LoVo (cell line): ENCODE data around the gene PLCL1.

Experiments
- DNase-seq: peaks from one replicate; pipeline ENCODE4 v3.0.0-alpha.2; 2016; ENCODE audit warnings: low spot score

PLCL1 gene

DNA sequence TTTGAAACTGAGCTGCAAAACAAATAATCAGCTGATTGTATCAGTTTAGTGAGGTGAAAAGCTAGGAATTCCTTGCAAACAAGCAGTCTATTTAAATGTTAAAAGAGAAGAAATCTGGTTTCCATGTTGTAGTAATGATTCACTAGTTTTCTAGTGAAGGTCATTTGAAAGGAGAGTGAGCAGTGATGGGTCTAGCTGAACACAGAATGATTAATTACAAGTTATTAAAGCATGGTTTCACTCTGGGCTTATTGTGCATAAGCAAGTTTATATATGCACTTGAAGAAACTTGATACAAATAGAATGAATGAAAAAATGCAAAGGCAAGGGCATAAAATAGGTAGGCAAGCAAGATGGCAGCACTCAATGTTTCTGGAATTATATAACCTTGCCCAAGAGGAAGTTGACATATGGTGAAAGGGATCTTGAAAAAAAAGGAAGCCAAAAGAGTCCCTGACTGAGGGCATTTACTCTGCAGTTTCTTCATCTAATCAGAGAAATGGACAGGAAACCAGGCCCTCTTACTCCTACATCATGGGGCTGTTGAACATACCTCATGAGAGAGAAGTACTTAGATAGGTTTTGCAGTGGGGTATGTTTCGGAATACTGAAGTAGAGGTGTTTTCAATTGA is 53.2 kb downstream of the PLCL1 start:
- no peak for DNase-seq

DNA sequence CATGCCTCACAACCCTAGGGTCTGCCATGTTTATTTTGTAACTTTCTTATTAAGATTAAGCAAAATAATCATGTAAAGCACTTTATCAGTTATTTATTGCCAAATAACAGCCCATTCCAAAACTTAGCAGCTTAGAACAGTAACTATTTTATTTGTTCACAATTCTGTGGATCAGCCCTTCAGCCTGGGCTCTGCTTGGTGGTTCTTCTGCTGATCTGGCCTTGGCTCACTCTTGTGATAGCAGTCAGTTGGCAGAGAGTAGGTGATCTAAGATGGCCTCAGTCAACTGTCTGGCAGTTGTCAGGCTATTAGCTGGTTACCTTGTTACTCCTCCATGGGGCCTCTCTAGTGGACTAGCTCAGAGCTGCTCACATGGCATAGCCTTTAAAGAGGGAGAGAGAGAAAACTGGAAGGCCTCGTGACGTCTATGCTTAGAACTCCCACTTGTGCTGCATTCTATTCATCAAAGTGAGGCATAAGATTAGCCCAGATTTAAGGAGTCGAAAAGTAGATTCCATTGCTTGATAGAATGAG is 54.3 kb downstream of the PLCL1 start:
- no peak for DNase-seq

DNA sequence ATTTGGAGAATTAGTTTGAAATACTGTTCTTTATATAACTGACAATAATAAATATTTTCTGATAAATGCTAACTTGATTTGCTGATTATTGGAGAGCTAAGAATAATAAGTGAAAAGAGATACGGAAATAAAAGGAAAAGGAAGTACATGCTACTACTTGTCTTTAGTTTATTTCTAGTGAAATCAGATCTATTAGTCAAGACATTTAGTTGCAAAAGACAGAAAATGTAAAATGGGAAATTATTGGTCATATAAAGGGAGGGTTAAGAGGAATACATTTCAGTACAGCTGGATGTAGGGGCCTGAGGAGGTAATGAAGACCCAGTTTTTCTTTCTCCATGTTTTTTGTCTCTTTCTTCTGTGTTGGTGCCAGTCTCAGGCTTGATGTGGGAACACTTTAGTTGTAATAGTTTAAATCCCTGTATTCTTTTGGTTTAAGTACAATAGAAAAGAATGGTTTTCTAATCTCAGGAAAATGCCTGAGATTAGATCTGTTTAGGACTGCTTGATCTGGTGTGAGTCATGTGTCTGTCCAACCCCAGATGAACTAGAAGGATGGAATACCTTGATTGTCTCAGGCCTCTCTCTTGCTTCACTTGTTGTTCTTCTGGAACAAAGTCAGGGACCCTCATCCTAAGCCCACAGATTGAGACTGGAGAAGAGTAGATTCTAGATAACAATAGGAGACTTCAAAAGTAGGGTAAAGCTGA is 58.0 kb downstream of the PLCL1 start:
- DNase-seq, result no peak

DNA sequence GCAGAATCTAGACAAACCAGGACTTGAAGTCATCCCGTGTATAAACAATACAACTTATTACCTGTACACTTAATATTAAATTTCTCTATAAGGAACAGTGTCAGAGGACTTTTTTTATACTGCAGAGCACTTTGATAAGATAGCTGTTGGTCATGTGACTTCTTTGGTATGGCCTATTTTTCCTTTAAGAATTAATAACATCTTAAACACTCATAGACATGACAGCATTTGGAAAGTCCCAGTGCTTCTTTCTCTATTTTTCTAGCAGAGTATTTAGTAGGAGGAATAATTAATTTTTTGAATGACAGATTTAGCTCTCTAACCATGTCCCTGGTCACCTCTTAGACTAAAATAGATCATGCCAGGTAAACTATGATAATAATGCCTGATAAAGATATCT is 59.4 kb downstream of the PLCL1 start:
- DNase-seq, result no peak

DNA sequence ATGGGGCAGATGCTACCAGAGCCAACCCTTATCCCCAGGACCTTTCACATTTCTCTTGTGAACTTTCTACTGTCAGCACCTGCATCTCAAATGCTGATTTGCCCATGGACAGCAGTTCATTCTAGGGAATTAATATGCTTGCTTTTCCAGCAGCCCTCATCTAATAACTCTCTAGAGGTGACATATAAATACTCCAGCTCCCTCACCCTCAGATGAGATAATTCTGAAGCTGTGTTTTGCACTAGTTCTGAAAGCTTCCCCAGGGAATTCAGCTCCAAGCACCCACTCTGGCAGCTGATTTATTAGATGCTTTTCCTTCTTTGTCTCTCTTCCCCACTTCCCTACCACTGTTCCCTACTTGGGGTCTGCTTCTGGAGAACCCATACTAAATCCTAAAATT is 62.1 kb downstream of the PLCL1 start:
- no peak for DNase-seq

DNA sequence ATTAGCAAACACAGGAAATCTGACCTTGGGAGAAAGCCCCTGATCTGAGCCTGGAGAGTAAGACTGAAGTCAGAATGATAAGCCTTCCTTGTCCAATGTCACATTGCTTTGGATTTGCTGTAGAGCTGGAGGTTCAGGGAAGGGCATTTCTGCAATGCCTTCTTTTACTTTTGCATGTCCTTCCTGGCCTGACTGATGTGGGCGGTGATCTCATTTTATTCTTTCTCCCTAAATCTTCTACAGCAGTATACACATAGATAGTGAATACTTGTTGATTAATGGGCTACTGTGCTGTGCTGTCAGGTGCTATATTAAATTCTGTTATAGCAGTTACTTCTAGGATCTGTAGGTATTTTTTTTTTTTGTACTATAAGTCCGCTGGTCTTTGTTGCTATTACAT is 62.6 kb downstream of the PLCL1 start:
- DNase-seq, result no peak

DNA sequence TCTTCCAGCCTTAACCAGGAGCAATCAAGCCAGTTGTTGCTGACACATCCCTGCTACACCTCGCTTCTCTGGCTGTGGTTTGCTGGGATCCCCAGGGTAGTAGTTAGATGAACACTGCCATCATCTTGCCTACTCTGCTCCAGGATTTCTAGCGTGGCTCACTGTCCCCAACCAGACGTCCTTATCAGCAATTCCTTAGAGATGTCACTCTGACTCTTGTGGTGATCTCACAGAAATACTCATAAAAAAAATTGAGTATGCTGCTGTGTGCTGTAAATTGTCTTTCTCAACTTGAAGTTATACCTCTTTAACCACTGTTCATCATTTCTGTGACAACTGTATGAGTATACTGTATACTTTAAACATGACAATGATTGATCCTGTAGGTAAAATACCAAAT is 63.2 kb downstream of the PLCL1 start:
- no peak for DNase-seq

DNA sequence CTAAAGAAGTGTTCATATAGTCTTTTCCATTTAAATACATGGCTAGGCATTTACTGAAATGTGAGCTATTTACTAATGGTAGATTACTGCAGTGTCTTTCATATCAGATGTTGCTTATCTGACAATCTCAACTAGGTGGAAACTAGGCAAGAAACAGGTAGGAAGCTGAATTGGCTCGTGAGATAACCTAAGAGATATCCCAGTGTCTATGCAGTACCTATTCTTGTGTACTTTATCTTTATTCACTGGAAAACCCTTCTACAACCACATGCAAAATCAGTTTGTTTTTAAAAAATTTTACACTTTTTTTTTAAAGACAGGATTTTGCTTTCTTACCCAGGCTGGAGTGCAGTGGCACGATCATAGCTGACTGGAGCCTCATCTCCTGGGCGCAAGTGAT is 63.8 kb downstream of the PLCL1 start:
- no peak for DNase-seq

DNA sequence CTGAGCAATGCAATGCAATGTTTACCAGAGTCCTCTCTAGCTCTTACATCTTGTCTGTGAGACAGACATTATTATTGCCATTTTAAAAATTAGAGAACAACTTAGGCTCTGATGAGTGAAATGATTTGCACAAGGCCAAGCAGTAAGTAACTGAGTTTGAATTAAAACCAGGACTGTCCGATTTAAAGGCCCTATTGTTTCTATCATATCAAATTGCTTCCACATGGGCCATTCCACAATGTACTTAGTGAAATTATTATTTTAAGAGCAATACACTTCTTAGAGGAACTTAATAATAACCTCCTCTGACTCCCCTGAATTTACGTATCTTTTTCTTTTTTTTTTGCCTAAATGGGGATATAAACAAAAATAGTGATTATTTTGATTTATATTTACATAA is 64.6 kb downstream of the PLCL1 start:
- no peak for DNase-seq

DNA sequence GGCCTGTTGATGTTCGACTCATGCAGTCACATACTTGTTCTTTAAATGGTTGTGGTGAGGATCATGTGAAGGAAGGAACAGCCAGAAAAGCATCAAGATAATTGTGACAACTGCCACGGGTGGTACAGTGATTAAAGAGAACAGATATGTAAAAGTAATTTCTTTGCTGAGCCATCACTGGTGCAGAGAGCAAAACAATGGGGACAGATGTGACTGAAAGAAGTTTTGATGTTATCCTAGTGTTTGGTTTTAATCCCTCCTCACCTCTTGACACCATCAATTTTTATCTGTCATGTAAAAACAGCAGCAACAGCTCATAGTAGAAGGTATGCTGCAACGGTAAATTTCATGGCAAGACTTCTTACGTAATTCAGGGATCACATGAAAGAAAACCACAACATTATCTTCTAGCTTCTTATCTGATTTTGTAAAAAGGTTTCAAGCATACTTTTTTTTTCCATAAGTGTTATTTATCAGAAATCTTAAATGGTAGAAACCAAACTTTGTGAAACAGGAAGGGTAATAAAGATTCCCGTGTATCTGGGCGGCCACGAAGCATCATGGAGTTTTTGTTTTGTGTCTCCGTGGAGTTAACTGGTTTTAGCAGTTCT is 65.2 kb downstream of the PLCL1 start:
- no peak for DNase-seq

DNA sequence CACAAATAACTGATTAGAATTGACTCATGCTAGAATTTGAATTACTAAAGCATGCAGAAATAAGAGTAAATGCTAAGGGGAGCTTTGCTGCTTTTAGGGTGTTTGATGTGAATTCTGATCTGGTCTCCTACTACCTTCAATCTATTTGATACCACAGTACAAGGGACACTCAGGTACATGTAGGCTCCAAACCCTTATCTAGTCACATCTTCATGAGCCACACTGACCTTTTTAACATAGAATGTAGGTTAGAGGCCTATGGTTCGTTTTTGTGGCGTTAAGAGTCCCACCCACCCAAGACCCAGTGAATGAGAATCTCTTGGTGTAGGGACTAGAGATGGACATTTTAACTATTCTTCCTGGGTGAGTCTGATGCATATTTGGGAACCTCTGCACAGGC is 65.7 kb downstream of the PLCL1 start:
- DNase-seq, result no peak

DNA sequence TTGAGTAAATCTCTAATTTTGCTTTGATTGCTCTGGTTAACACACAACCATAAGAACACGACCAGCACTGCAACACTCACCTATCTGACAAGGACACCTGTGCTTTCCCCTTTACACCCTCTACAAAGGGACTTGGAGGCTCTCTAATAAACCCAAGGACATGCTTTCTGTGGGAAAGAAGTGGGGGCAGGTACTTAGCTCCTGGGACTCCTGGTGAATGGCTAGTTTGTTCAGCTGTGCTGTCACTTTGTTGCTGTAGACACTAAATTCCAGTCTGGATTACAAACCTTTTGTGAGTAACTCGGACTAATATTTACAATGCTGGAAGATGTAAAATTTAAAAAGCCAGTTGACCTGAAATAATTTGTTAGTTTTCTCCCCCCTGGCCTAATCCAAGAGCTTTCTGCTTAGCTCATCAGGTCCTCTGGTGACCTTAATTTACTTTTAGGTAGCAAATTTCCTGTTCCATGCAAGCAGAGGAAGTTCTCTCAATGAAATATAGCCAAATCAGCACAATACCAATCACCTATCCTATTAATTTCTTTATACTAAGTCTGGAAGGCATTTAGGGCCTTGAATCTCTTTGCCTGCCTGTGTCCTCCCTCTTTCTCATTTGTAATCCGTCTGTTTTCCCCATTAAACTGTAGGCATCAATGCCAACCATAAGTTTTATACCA is 67.5 kb downstream of the PLCL1 start:
- DNase-seq, result no peak

DNA sequence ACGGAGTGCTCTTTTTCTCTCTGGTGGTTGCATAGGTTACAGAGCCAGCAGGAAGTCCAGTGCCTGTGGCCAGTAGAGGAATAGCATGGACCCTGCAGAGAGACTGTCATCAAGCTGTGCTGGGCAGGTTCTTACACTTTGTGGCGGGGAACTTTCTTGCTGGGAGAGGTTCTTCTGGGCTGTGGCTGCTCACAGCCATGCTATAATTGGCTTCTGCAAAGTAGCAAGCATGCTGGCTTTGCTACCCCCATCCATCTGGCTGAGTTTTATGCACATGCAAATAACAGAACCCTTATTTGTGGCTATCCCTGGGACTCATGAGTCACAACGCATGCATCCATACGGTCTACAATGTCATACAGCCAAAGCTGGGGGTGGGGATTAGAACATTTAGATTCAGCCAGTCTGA is 68.9 kb downstream of the PLCL1 start:
- DNase-seq, result no peak

DNA sequence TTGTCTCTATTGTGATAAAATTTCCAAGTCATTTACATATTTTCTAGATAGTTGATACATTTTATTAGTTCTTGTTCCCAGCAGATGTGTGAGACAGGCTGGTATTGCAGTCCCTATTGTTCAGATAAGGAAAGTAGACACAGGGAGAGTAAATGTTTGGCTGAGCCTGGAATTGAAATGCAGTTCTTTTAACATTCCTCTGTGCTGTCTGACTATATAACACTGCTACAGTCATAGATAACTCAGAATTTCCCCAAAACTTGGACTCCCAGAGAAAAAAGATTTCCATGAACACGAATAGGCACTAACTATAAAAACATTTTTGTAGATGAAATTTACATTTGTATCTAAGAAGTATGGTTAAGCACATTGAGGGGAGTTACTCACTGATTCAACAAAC is 71.4 kb downstream of the PLCL1 start:
- DNase-seq, result no peak

DNA sequence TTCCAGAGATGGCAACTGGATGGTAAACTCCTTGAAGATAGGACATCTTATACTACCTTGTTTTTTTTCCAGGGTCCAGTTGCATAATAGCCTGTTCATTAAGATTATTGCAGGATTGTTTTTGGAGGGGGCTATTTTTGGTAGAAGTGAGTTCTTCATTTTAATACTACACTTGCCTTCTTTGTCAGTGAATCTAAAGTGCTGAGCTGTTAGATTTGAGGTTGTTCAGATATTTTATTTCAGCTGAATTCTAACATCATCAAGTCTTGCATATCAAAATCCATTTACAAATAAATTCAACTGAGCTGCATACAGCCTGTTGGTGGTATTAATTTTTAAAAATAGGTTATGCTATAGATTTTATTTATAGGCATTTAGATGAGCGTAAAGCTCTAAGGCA is 72.1 kb downstream of the PLCL1 start:
- DNase-seq, result no peak

DNA sequence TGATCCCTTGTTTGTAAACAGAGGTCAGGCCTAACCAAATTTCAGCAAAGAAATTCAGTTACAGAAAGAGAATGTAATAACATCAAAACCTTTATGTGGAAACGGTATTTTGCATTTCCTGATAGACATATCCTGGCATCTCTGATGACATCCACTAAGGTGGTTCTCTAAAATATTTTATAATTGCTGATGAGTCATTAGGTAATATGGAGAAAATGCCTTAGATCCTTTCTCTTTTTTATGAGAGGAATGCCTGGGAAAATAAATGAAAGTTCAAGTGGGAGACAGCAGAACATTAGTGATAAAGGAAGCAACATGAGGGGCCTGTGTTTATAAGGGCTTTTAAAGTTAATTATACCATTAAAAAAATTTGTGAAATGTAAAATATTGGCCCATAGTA is 72.6 kb downstream of the PLCL1 start:
- DNase-seq, result no peak

DNA sequence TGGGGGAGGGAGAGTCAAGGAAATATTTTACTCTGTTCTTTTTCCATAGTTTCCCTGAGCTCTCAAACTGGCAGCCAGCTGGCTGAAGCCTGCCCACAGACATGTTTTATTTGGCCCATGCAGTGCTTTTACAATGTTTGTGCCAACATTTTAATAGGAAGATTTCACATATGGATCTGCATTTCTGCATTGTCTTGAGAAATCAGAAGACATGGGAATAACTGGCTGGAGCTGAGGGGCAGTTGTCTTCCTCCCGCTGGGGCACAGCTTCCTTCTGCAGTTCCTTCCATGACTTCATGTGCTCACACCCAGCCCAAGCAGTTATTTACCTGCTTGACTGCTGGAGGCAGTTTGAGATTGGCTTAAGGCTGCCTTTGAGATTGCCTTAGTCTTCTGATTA is 74.4 kb downstream of the PLCL1 start:
- DNase-seq, result no peak

DNA sequence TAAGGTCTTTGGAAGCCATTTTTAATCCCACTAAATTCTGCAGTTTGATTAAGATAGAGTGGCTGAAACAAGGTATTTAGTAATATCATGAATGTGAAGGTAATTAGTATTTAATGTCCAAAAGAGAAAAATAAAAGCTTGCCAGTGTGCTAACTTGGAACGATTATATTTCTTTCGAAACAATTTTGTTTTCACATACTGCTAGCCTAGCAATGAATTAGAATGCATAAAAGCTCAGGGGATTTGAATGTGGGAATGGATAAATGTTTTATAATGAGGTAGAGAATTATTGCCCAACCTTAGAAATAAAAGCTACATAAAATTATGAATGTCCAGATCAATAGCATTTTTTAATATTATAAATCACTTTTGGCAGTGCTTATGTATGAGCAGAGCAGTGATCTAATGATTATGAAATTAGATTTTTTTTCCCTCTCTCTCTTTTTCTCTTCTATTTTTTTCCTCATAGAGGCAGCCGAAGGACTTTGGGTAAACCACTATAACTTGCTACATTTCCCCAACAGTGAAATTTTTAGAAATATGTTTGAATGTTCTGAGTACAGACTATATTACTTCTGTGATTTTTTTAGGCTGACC is 75.5 kb downstream of the PLCL1 start:
- DNase-seq, result no peak

DNA sequence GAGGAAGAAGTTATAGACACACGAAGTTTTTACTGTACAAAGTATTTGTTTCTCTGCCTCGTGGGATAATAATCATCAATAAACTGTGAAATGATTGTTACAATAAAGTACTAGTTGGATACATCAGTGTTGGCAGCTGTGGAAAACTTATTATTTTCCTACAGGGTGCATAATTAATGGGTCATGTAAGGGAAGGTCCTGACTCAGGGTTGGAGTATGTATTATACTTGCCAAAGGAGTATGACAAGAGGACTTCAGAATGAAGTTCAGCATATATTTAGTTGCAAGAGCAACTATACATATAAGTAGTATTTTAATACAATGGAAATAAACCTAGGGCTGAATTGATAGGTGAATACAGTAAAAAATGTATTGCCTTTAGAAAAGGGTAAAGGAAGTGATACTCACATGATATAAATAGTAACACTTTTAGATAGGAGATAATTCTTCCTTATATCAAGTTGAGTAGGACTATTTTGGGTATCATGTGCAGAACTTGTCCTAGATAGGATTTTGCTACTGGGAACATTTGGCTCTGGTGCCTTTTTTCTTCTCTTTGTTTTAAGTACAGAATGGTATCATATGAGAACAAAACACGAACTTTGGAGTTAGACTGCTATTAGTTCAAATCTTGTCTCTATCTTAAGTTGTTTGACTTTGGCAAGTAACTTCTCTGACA is 79.1 kb downstream of the PLCL1 start:
- no peak for DNase-seq

DNA sequence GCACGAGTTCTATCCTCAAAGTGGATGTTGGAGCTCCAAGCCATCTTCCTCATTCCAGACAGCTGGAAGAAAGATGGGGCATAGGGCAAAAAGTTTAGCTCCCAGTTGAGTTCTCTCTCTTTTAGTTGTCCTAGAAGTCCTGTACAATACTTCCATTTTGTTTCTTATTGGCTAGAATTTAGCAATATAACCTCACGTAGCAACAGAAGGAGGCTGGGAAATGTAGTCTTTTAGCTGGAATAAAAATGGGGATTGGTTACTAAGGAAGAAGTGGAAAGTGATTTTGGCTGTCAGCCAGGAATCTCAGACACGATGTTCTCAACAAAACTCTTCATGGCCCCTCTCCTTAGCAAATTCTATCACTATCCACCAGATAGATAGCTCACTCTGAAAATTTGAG is 79.9 kb downstream of the PLCL1 start:
- no peak for DNase-seq

DNA sequence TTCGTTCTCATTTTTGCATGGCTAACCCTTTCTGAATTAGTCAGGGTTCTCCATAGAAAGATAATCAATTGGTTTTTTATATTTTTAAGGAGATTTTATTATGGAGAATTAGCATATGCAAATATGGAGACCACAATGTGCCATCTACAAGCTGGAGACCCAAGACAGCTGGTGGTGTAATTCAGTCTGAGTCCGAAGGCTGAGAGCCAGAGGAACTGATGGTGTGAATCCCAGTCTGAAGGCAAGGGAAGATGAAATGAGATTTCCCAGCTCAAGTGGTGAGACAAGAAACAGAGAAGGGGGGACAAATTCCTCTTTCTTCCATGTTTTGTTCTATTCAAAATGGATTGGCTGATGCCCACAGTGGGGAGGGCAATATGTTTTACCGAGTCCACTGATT is 80.7 kb downstream of the PLCL1 start:
- no peak for DNase-seq

DNA sequence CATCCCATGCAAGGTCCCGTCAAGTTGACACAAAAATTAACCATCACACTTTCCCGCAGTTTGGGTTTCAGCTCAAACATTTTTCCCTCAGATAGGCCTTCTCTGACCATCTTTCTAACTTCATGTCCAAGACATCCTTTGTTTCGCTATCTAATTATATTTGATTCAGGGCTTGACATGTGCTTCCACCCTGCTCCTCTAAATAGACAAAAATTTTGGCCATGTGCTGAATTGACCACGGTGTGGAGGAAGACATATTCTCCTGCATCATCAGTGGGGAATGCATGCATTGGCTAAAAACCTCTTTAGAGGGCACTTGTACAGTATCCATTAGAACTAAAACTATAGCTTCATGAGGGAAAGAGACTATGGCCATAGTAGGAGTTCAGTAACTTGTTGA is 81.2 kb downstream of the PLCL1 start:
- no peak for DNase-seq
